DLD1 (cell line): Measurements from ENCODE around the gene SCYGR8.

Source experiments
- in situ Hi-C: cut with HindIII; loops from 2 replicates; pipeline ENCODE4 v1.10.0; 2017; ENCODE audit warnings: low sequenced_read_pairs

SCYGR8 gene

DNA sequence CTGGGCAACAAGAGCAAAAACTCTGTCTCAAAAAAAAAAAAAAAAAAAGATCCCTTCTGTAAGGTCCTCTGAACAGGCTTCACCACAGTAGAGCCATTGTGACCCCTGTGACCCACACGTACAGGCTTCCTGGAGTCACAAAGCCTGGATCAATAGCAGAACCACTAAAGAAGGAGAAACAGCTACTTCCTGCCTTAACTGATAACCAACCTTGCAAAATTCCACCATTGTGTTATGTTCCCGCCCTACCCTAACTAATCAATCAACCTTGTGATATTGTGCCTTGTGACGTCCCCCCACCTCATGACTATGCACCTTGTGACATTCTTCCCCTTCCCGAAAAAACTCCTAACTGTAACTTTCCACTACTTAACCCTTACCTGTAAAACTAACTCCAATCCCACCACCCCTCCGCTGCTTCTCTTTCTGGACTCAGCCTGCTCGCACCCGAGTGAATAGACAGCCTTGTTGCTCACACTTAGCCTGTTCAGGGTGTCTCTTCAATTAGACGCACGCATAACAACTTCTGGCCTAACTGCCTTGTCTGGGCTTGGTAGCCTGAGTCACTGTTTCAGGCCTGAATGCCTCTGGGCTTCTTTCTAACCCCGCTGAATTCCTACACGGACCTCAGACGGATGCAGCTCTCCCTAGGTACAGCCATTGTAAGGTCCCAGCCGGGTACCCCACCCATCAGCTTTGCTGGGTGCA lies 13.9 kb downstream of the SCYGR8 start:
- in situ Hi-C loops = no loop called here

GRCh38 chr2:227761740-227762476 lies 16.2 kb downstream of the SCYGR8 start:
- in situ Hi-C loops = no loop called here

DNA sequence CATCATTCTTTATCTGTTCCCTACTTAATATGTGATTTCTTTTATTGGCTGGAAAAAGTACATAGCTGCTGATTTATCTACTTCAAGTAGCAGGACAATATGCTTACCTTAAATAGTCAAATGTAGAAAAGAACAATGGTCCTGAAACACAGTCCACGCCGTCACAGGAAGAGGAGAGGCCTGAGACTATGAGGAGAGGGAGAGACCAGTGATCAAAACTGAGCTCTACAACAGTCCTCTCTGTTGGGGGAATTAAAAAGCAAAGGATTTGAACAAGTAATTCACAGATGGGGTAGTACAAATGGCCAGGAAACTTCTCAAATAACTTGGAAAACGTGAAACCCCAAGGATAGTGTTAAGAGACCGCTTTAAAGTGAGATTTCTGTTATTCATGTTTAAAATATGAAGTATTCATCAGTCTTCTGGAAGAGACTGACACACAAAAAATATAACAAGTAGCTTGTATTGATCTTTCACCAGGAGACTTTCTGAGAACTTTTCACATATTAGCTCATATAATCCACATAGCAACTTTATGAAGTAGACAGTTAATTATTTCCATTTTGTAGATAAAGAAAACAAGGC lies 20.2 kb downstream of the SCYGR8 start:
- in situ Hi-C loops = no loop called here

- in situ Hi-C loops = no loop called here
These were observed 20.7 kb downstream of the SCYGR8 start for GRCh38 chr2:227766373-227766883.

DNA sequence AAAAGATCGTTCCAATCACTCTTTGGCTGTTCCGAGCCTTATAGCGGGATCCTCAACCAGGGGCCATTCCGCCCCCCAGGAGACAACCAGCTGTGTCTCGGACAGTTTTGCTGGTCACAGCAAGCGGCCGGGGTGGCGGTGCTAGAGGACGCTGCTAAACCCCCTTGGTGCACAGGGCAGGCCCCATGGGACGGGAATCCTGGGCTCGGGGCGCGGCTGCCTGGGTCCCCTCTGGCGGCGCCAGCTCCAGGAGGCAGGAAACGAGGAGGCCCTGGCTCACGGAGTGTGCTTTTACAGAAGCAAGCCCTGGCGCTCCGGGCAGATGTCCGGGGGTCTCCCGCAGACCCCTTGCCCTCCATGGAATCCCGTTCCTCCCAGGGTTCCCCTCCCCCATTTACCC lies 22.1 kb downstream of the SCYGR8 start:
- in situ Hi-C loops = no loop called here

GRCh38 chr2:227772197-227772661 lies 26.5 kb downstream of the SCYGR8 start:
- in situ Hi-C loops = no loop called here

- in situ Hi-C loops = no loop called here
These were observed 27.2 kb downstream of the SCYGR8 start for GRCh38 chr2:227772932-227773331.

GRCh38 chr2:227774011-227774624 lies 28.4 kb downstream of the SCYGR8 start:
- in situ Hi-C loops = no loop called here

DNA sequence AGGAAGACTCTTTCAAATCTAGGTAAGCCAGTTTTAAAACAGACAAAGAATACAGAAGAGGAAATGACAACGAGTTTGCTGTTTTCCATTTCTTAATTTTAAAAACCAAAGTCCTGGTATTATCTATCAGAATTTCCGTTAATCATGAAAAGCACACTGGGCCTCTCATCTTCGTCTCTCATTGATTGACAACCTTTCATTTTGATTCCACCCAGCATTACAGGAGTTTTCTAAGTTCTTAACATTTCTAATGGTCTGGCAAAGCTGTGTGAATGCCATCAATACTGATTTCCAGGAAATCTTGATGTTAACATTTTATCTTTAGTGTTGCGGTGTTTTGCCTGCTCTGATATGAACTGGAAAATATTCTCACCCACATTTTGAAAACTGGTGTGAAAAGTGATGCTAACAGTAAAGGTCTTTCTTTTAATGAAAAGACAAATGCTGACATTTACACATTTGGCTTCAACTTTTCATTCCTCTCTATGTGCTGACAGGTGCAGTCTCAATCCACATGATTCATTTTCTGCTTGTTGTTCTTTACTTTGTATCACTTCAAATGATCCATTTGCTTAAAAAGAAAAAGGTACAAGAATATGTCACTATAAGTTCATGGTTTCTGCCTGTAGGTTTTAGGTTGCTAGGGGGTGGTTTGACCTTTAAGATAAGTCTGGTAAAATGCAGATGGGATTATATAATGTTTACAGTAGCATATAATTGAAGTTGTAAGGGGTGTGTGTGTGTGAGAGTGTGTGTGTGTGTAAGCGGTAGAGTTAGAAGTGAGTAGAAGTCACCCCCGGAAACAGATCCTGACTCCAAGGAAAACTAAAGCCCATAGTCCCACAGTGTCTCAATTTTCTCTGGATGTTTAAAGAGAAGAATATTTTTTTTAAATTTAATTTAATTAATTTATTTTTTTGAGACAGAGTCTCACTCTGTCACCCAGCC lies 29.5 kb downstream of the SCYGR8 start:
- in situ Hi-C loops = no loop called here

- in situ Hi-C loops = no loop called here
These were observed 35.4 kb downstream of the SCYGR8 start for GRCh38 chr2:227780981-227781615.

DNA sequence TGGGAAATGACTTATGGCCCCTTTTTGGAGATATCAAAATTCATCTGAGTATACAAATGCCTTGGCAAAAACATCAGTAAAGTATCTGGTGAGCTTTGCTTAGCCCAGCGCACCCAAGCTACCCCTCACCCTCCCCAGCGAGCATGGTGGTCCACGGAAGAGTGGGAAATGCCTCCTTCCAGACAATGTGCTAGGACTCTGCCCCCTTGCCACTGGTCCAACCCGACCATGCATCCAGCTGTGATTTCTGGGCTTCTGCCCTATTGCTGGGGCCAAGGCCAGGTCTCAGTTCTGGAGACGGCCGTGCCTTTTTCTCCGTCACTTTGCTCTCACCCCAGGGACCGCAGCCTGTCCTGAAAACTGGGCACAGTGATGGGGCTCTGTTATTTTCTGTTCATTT lies 36.1 kb downstream of the SCYGR8 start:
- in situ Hi-C loops = no loop called here

- in situ Hi-C loops = no loop called here
These were observed 37.1 kb downstream of the SCYGR8 start for GRCh38 chr2:227782804-227783203.

DNA sequence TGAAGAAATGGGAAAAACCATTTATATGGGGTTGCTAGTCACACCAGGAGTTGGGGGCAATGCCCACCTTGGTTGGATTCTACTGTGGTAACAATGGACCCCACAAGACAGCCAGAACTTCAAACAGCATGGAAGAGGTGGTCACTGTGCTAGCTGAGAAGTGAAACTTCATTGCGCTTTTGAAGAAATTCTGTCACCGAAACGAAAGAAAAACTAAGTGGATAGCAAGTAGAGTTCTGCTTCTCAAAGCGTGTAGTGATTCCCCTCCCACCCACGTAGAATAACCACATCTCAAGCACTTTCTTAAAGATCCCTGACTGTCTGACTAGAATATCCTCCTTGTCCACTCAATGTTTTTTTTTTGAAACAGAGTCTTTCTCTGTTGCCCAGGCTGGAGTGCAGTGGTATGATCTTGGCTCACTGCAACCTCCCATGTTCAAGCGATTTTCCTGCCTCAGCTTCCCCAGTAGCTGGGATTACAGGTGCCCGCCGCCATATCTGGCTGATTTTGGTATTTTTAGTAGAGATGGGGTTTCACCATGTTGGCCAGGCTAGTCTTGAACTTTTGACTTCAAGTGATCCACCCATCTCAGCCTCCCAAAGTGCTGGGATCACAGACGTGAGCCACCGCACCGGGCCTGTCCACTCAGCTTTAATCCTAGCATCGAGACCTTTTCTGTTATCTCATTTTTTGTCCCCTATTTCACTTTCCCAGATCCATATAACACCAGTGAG lies 37.9 kb downstream of the SCYGR8 start:
- in situ Hi-C loops = no loop called here

DNA sequence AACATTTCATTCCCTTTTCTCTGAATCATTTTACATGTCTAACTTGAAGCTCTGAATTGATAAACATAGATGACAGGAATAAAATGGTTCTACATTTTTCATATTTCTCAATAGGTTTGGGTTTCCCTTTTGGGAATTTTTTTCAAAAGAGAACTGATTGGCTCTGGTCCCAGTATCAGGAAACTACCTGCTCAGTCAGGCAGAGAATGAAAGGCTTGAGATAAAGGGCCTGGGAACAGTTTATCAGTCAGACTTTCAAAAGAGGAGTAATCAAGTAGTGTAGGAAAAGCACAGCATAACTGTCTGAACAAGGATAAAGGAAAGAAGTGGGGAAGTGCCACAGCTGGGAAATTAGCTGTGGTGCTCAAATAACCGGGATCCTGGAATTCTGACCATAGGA lies 39.6 kb downstream of the SCYGR8 start:
- in situ Hi-C loops = no loop called here

- in situ Hi-C loops = no loop called here
These were observed 42.9 kb downstream of the SCYGR8 start for GRCh38 chr2:227788561-227789018.

GRCh38 chr2:227789803-227790202 lies 44.1 kb downstream of the SCYGR8 start:
- in situ Hi-C loops = no loop called here

- in situ Hi-C loops = no loop called here
These were observed 47.5 kb downstream of the SCYGR8 start for GRCh38 chr2:227793148-227793712.
